Measurements from ENCODE around the gene HTRA3. TPM values are rescaled to one million over a fixed set of nuclear protein-coding genes. Genes with fewer than 3 reads are reported as not detected.

The HTRA3 gene
- total RNA-seq, 1 donor from 2014 or later: not detected

- peak overlapping the region; percentile 65 for H3K27ac Mint-ChIP-seq
- DNase-seq (ENCODE audit: low spot score): peak; percentile 56
- H3K4me1 Mint-ChIP-seq (ENCODE audit: low read depth): peaks cover 14% of the 10 kb centered on the region
- no peaks in the 10 kb centered on the region for H3K27me3 Mint-ChIP-seq (ENCODE audit: insufficient read depth)
- H3K36me3 Mint-ChIP-seq (ENCODE audit: low read depth): peaks cover 22% of the 10 kb centered on the region
- no peak overlapping the region for H3K4me3 Mint-ChIP-seq
- H3K9me3 Mint-ChIP-seq: no peaks in the 10 kb centered on the region
- intact Hi-C loops (cut with micrococcal nuclease): loop anchor here (1.0 to 2.0 kb wide), 3 partner anchors 28 to 212 kb away; partner anchors contain the start of genes ACOX3 and TRMT44
Measured at GRCh38 chr4:8228319-8229250, 41.0 kb upstream of the HTRA3 start.

GRCh38 chr4:8229331-8229975, 40.1 kb upstream of the HTRA3 start:
- peak overlapping the region; percentile 64 for H3K27ac Mint-ChIP-seq
- H3K4me3 Mint-ChIP-seq: no peak overlapping the region
- peaks cover 13% of the 10 kb centered on the region for H3K36me3 Mint-ChIP-seq (ENCODE audit: low read depth)
- H3K27me3 Mint-ChIP-seq (ENCODE audit: insufficient read depth): no peaks in the 10 kb centered on the region
- H3K4me1 Mint-ChIP-seq (ENCODE audit: low read depth): peaks cover 14% of the 10 kb centered on the region
- H3K9me3 Mint-ChIP-seq: no peaks in the 10 kb centered on the region
- DNase-seq (ENCODE audit: low spot score): no peak
- intact Hi-C loops (cut with micrococcal nuclease): loop anchor here (2.0 kb wide), 1 partner anchor 189 kb away; no protein-coding TSS in a partner anchor

GRCh38 chr4:8230033-8230432, 39.5 kb upstream of the HTRA3 start:
- peaks cover 8% of the 10 kb centered on the region for H3K36me3 Mint-ChIP-seq (ENCODE audit: low read depth)
- peaks cover 12% of the 10 kb centered on the region for H3K4me1 Mint-ChIP-seq (ENCODE audit: low read depth)
- intact Hi-C loops (cut with micrococcal nuclease): no loop called here
- no peaks in the 10 kb centered on the region for H3K27me3 Mint-ChIP-seq (ENCODE audit: insufficient read depth)
- DNase-seq (ENCODE audit: low spot score): no peak
- H3K4me3 Mint-ChIP-seq: no peak overlapping the region
- H3K9me3 Mint-ChIP-seq: no peaks in the 10 kb centered on the region
- no peak overlapping the region for H3K27ac Mint-ChIP-seq

- no peak for DNase-seq (ENCODE audit: low spot score)
- no peaks in the 10 kb centered on the region for H3K27me3 Mint-ChIP-seq (ENCODE audit: insufficient read depth)
- no peak overlapping the region for H3K27ac Mint-ChIP-seq
- H3K4me1 Mint-ChIP-seq (ENCODE audit: low read depth): peaks cover 10% of the 10 kb centered on the region
- no peak overlapping the region for H3K4me3 Mint-ChIP-seq
- H3K36me3 Mint-ChIP-seq (ENCODE audit: low read depth): peaks cover 12% of the 10 kb centered on the region
- intact Hi-C loops (cut with micrococcal nuclease): no loop called here
- no peaks in the 10 kb centered on the region for H3K9me3 Mint-ChIP-seq
Measured at GRCh38 chr4:8230891-8231290, 38.7 kb upstream of the HTRA3 start.

- no peak for DNase-seq (ENCODE audit: low spot score)
- H3K9me3 Mint-ChIP-seq: no peaks in the 10 kb centered on the region
- peaks cover 10% of the 10 kb centered on the region for H3K4me1 Mint-ChIP-seq (ENCODE audit: low read depth)
- H3K27ac Mint-ChIP-seq: no peak overlapping the region
- intact Hi-C loops (cut with micrococcal nuclease): no loop called here
- H3K27me3 Mint-ChIP-seq (ENCODE audit: insufficient read depth): no peaks in the 10 kb centered on the region
- no peak overlapping the region for H3K4me3 Mint-ChIP-seq
- H3K36me3 Mint-ChIP-seq (ENCODE audit: low read depth): peaks cover 12% of the 10 kb centered on the region
Measured at GRCh38 chr4:8231551-8232049, 38.0 kb upstream of the HTRA3 start.

- no peak overlapping the region for H3K4me3 Mint-ChIP-seq
- DNase-seq (ENCODE audit: low spot score): no peak
- H3K27ac Mint-ChIP-seq: no peak overlapping the region
- H3K27me3 Mint-ChIP-seq (ENCODE audit: insufficient read depth): no peaks in the 10 kb centered on the region
- intact Hi-C loops (cut with micrococcal nuclease): no loop called here
- peaks cover 12% of the 10 kb centered on the region for H3K36me3 Mint-ChIP-seq (ENCODE audit: low read depth)
- peaks cover 10% of the 10 kb centered on the region for H3K4me1 Mint-ChIP-seq (ENCODE audit: low read depth)
- no peaks in the 10 kb centered on the region for H3K9me3 Mint-ChIP-seq
Measured at GRCh38 chr4:8232748-8233147, 36.8 kb upstream of the HTRA3 start.

- no peaks in the 10 kb centered on the region for H3K27me3 Mint-ChIP-seq (ENCODE audit: insufficient read depth)
- H3K9me3 Mint-ChIP-seq: no peaks in the 10 kb centered on the region
- intact Hi-C loops (cut with micrococcal nuclease): no loop called here
- H3K36me3 Mint-ChIP-seq (ENCODE audit: low read depth): peaks cover 12% of the 10 kb centered on the region
- peaks cover 4% of the 10 kb centered on the region for H3K4me1 Mint-ChIP-seq (ENCODE audit: low read depth)
- H3K27ac Mint-ChIP-seq: no peak overlapping the region
- no peak for DNase-seq (ENCODE audit: low spot score)
- no peak overlapping the region for H3K4me3 Mint-ChIP-seq
Measured at GRCh38 chr4:8233672-8234484, 35.7 kb upstream of the HTRA3 start.

- H3K4me3 Mint-ChIP-seq: no peak overlapping the region
- DNase-seq (ENCODE audit: low spot score): no peak
- no peaks in the 10 kb centered on the region for H3K9me3 Mint-ChIP-seq
- H3K27me3 Mint-ChIP-seq (ENCODE audit: insufficient read depth): no peaks in the 10 kb centered on the region
- intact Hi-C loops (cut with micrococcal nuclease): no loop called here
- H3K4me1 Mint-ChIP-seq (ENCODE audit: low read depth): no peaks in the 10 kb centered on the region
- peaks cover 14% of the 10 kb centered on the region for H3K36me3 Mint-ChIP-seq (ENCODE audit: low read depth)
- no peak overlapping the region for H3K27ac Mint-ChIP-seq
Measured at GRCh38 chr4:8234715-8235114, 34.8 kb upstream of the HTRA3 start.

- H3K4me1 Mint-ChIP-seq (ENCODE audit: low read depth): no peaks in the 10 kb centered on the region
- no peaks in the 10 kb centered on the region for H3K9me3 Mint-ChIP-seq
- no peak for DNase-seq (ENCODE audit: low spot score)
- no peaks in the 10 kb centered on the region for H3K27me3 Mint-ChIP-seq (ENCODE audit: insufficient read depth)
- peaks cover 14% of the 10 kb centered on the region for H3K36me3 Mint-ChIP-seq (ENCODE audit: low read depth)
- H3K27ac Mint-ChIP-seq: no peak overlapping the region
- no peak overlapping the region for H3K4me3 Mint-ChIP-seq
- intact Hi-C loops (cut with micrococcal nuclease): no loop called here
Measured at GRCh38 chr4:8235224-8235623, 34.3 kb upstream of the HTRA3 start.

- Mint-ChIP-seq H3K9me3 (no peaks in the 10 kb centered on the region), H3K27me3 (ENCODE audit: insufficient read depth) (no peaks in the 10 kb centered on the region), H3K27ac (no peak overlapping the region), H3K4me3 (no peak overlapping the region), H3K36me3 (ENCODE audit: low read depth) (peaks cover 12% of the 10 kb centered on the region), H3K4me1 (ENCODE audit: low read depth) (no peaks in the 10 kb centered on the region)
- intact Hi-C loops (cut with micrococcal nuclease): no loop called here
- no peak for DNase-seq (ENCODE audit: low spot score)
Measured at GRCh38 chr4:8235686-8236085, 33.9 kb upstream of the HTRA3 start.

GRCh38 chr4:8236106-8236919, 33.2 kb upstream of the HTRA3 start:
- Mint-ChIP-seq H3K4me3 (no peak overlapping the region), H3K36me3 (ENCODE audit: low read depth) (peaks cover 12% of the 10 kb centered on the region), H3K27ac (no peak overlapping the region), H3K27me3 (ENCODE audit: insufficient read depth) (no peaks in the 10 kb centered on the region), H3K9me3 (no peaks in the 10 kb centered on the region), H3K4me1 (ENCODE audit: low read depth) (no peaks in the 10 kb centered on the region)
- intact Hi-C loops (cut with micrococcal nuclease): no loop called here
- DNase-seq (ENCODE audit: low spot score): no peak

- Mint-ChIP-seq H3K36me3 (ENCODE audit: low read depth) (peaks cover 13% of the 10 kb centered on the region), H3K27ac (no peak overlapping the region), H3K27me3 (ENCODE audit: insufficient read depth) (no peaks in the 10 kb centered on the region), H3K4me1 (ENCODE audit: low read depth) (no peaks in the 10 kb centered on the region), H3K9me3 (no peaks in the 10 kb centered on the region), H3K4me3 (no peak overlapping the region)
- intact Hi-C loops (cut with micrococcal nuclease): no loop called here
- no peak for DNase-seq (ENCODE audit: low spot score)
Measured at GRCh38 chr4:8236920-8237195, 32.7 kb upstream of the HTRA3 start.
